IMR-90 (cell line): Measurements from ENCODE around the gene SHROOM1. TPM values are rescaled to one million over a fixed set of nuclear protein-coding genes. Genes with fewer than 3 reads are reported as not detected.

Source experiments
- ATAC-seq: fragments of 200-7000 bp; cut with Tn5 transposase; 2 replicates; pipeline ENCODE4 v1.9.1; 2020; ENCODE audit warnings: low read depth, mild to moderate bottlenecking, moderate library complexity
- BruUV-seq: library from RNA; stranded (reverse); fragments of 400-500 nt; replicated peaks from 2 replicates; lab custom pipeline; 2021; lab: Mats Ljungman, UMichigan
- CTCF ChIA-PET: fragments of 300-600 bp; formaldehyde crosslinking; extraction: SDS; loops from one replicate; lab custom pipeline; 2021; ENCODE audit warnings: antibody characterized with exemption; lab: Yijun Ruan, JAX
- POLR2A ChIA-PET: fragments of 300-600 bp; sonication (Branson Sonifier 250); formaldehyde crosslinking; loops from one replicate; lab custom pipeline; 2022; ENCODE audit warnings: antibody characterized with exemption; ENCODE audit not compliant: unreplicated experiment; lab: Charles Lee
- DNase-seq: peaks from one replicate; pipeline ENCODE4 v3.0.0; 2013
- H2AFZ ChIP-seq: replicated peaks from 2 replicates; pipeline ENCODE3; 2013; ENCODE audit warnings: low read length, mild to moderate bottlenecking; ENCODE audit not compliant: poor library complexity
- H2AK5ac ChIP-seq: 2 replicates; pipeline ENCODE4 v1.6.1; 2013; ENCODE audit warnings: low read depth, low read length, inconsistent platforms
- H2AK9ac ChIP-seq: replicated peaks from 2 replicates; pipeline ENCODE3; 2013; ENCODE audit warnings: mild to moderate bottlenecking, low read depth, low read length, moderate library complexity; ENCODE audit not compliant: poor library complexity
- H2BK120ac ChIP-seq: 2 replicates; pipeline ENCODE4 v1.6.1; 2013; ENCODE audit warnings: low read depth, low read length, inconsistent platforms
- H2BK15ac ChIP-seq: 3 replicates; pipeline ENCODE4 v1.6.1; 2013; ENCODE audit warnings: low read depth, low read length, inconsistent platforms
- H2BK20ac ChIP-seq: 2 replicates; pipeline ENCODE4 v1.6.1; 2013; ENCODE audit warnings: low read depth, mild to moderate bottlenecking, inconsistent platforms, low read length, moderate library complexity
- H2BK5ac ChIP-seq: 2 replicates; pipeline ENCODE4 v1.6.1; 2013; ENCODE audit warnings: mild to moderate bottlenecking, low read depth, low read length, inconsistent platforms; ENCODE audit not compliant: poor library complexity, severe bottlenecking
- H3K14ac ChIP-seq: replicated peaks from 2 replicates; pipeline ENCODE4 v1.6.1; 2013; ENCODE audit warnings: low read depth, low read length, inconsistent platforms
- H3K18ac ChIP-seq: 2 replicates; pipeline ENCODE4 v1.6.1; 2013; ENCODE audit warnings: low read depth, low read length, control low read depth
- H3K23ac ChIP-seq: 2 replicates; pipeline ENCODE4 v1.6.1; 2013; ENCODE audit warnings: low read depth, low read length, inconsistent platforms
- H3K27ac ChIP-seq: 2 replicates; pipeline ENCODE4 v1.5.1; 2013; ENCODE audit warnings: mild to moderate bottlenecking, control low read depth, low read length; ENCODE audit not compliant: insufficient read depth
- H3K27me3 ChIP-seq: 2 replicates; pipeline ENCODE4 v1.6.1; 2013; ENCODE audit warnings: low read length; ENCODE audit not compliant: control insufficient read depth, insufficient read depth
- H3K36me3 ChIP-seq: 2 replicates; pipeline ENCODE4 v1.6.1; 2013; ENCODE audit warnings: low read length, mixed read lengths; ENCODE audit not compliant: control insufficient read depth, insufficient read depth
- H3K4ac ChIP-seq: 2 replicates; pipeline ENCODE4 v1.6.1; 2013; ENCODE audit warnings: low read depth, low read length, inconsistent platforms
- H3K4me1 ChIP-seq: 2 replicates; pipeline ENCODE4 v1.6.1; 2013; ENCODE audit warnings: low read length, mixed read lengths; ENCODE audit not compliant: control insufficient read depth, insufficient read depth
- H3K4me2 ChIP-seq: 2 replicates; pipeline ENCODE4 v1.6.1; 2013; ENCODE audit warnings: low read depth, mild to moderate bottlenecking, control low read depth, low read length, moderate library complexity
- H3K4me3 ChIP-seq: 2 replicates; pipeline ENCODE4 v1.5.1; 2013; ENCODE audit warnings: low read depth, mild to moderate bottlenecking, control low read depth, low read length, moderate library complexity; ENCODE audit not compliant: insufficient read depth
- H3K56ac ChIP-seq: 2 replicates; pipeline ENCODE4 v1.6.1; 2013; ENCODE audit warnings: low read length, inconsistent platforms; ENCODE audit not compliant: insufficient read depth; ENCODE audit errors: extremely low read depth
- H3K79me1 ChIP-seq, 2 experiments: 2 replicates each; pipeline ENCODE4 v1.6.1; 2013; ENCODE audit warnings: low read length in 2 of 2, inconsistent platforms in 1 of 2, low read depth in 1 of 2
- H3K9ac ChIP-seq: 2 replicates; pipeline ENCODE4 v1.6.1; 2013; ENCODE audit warnings: low read depth, low read length, control low read depth
- H3K9me1 ChIP-seq: 2 replicates; pipeline ENCODE4 v1.6.1; 2013; ENCODE audit warnings: low read length, inconsistent platforms; ENCODE audit not compliant: insufficient read depth
- H3K9me3 ChIP-seq: 2 replicates; pipeline ENCODE4 v1.6.1; 2013; ENCODE audit warnings: low read length; ENCODE audit not compliant: control insufficient read depth, insufficient read depth
- H4K20me1 ChIP-seq: 2 replicates; pipeline ENCODE4 v1.6.1; 2013; ENCODE audit warnings: low read length, inconsistent platforms; ENCODE audit not compliant: insufficient read depth
- H4K5ac ChIP-seq: 2 replicates; pipeline ENCODE4 v1.6.1; 2013; ENCODE audit warnings: mild to moderate bottlenecking, low read depth, low read length, control low read depth
- H4K8ac ChIP-seq, 2 experiments: 2 replicates each; pipeline ENCODE4 v1.6.1; 2013; ENCODE audit warnings: low read depth in 2 of 2, low read length in 2 of 2, control low read depth in 1 of 2, inconsistent platforms in 1 of 2
- H4K91ac ChIP-seq: 2 replicates; pipeline ENCODE4 v1.6.1; 2013; ENCODE audit warnings: low read depth, low read length, inconsistent platforms; ENCODE audit not compliant: insufficient read depth
- BHLHE40 ChIP-seq: fragments of 150-350 bp; IDR thresholded peaks from 2 replicates; pipeline ENCODE4 v1.6.1; 2016; ENCODE audit warnings: mild to moderate bottlenecking, low read depth, low read length
- CEBPB ChIP-seq: IDR thresholded peaks from 2 replicates; pipeline ENCODE4 v1.6.1; 2012; ENCODE audit warnings: low read depth, low read length, improper control_type of control experiment
- CHD1 ChIP-seq: IDR thresholded peaks from 2 replicates; pipeline ENCODE4 v1.6.1; 2012; ENCODE audit warnings: low read depth, low read length, improper control_type of control experiment
- FOS ChIP-seq: fragments of 150-350 bp; IDR thresholded peaks from 2 replicates; pipeline ENCODE4 v1.6.1; 2016; ENCODE audit warnings: low read depth, low read length
- MAFK ChIP-seq: IDR thresholded peaks from 2 replicates; pipeline ENCODE4 v1.6.1; 2012; ENCODE audit warnings: low read depth, low read length, improper control_type of control experiment
- MAZ ChIP-seq: IDR thresholded peaks from 2 replicates; pipeline ENCODE4 v1.6.1; 2012; ENCODE audit warnings: low read depth, mild to moderate bottlenecking, low read length, improper control_type of control experiment, moderate library complexity, borderline replicate concordance
- MXI1 ChIP-seq: IDR thresholded peaks from 2 replicates; pipeline ENCODE4 v1.6.1; 2012; ENCODE audit warnings: low read depth, mild to moderate bottlenecking, low read length, moderate library complexity, borderline replicate concordance
- NFE2L2 ChIP-seq: fragments of 150-350 bp; IDR thresholded peaks from 2 replicates; pipeline ENCODE4 v1.6.1; 2016; ENCODE audit warnings: low read depth, mild to moderate bottlenecking, low read length
- POLR2A ChIP-seq: IDR thresholded peaks from 2 replicates; pipeline ENCODE4 v1.6.1; 2012; ENCODE audit warnings: mild to moderate bottlenecking, low read depth, low read length
- RAD21 ChIP-seq: IDR thresholded peaks from 2 replicates; pipeline ENCODE4 v1.6.1; 2012; ENCODE audit warnings: low read length, improper control_type of control experiment
- RCOR1 ChIP-seq: IDR thresholded peaks from 2 replicates; pipeline ENCODE4 v1.6.1; 2012; ENCODE audit warnings: mild to moderate bottlenecking, low read length, improper control_type of control experiment; ENCODE audit not compliant: insufficient replicate concordance
- RFX5 ChIP-seq: IDR thresholded peaks from 2 replicates; pipeline ENCODE4 v1.8.0; 2012; ENCODE audit warnings: low read depth, mild to moderate bottlenecking, low read length, moderate library complexity
- SMC3 ChIP-seq: fragments of 150-350 bp; IDR thresholded peaks from 2 replicates; pipeline ENCODE4 v1.6.1; 2016; ENCODE audit warnings: low read depth, mild to moderate bottlenecking, antibody characterized with exemption, low read length, moderate library complexity
- WGBS, 2 experiments: methylation state at CpG; one replicate each; pipeline versions ENCODE4 v1.1.5 to v1.1.7; 2013; ENCODE audit warnings: missing lambda C conversion rate in 2 of 2; ENCODE audit not compliant: insufficient read length in 1 of 2; ENCODE audit errors: extremely low coverage in 2 of 2; 5-methylcytosine and 5-hydroxymethylcytosine counted together
- dilution Hi-C: fragments of 300-500 bp; cut with HindIII; formaldehyde crosslinking; loops from one replicate; pipeline ENCODE4 v1.14.3; 2018; ENCODE audit warnings: low sequenced_read_pairs; ENCODE audit not compliant: unreplicated experiment
- in situ Hi-C: fragments of 300-500 bp; cut with MboI; formaldehyde crosslinking; loops from 3 replicates; pipeline ENCODE4 v1.14.3; 2019; ENCODE audit warnings: low sequenced_read_pairs, inconsistent platforms, mixed read lengths
- intact Hi-C: fragments of 100-400 bp; cut with micrococcal nuclease; formaldehyde crosslinking; loops from 2 replicates; pipeline ENCODE4 v1.10.0; 2022
- polyA plus RNA-seq, 3 experiments: library from polyadenylated mRNA; depleted of rRNA; stranded (reverse); fragments of >200 nt; gene quantifications; 2 replicates each; pipeline ENCODE4 v1.2.3, GENCODE V29; 2012; ENCODE audit warnings: low replicate concordance in 1 of 3
- total RNA-seq: library from RNA; depleted of rRNA; stranded (reverse); fragments of >200 nt; gene quantifications from 2 replicates; pipeline ENCODE4 v1.2.3, GENCODE V29; 2012
- TF ChIP-seq, protein P1 (sequence below): fragments of 150-350 bp; IDR thresholded peaks from 2 replicates; pipeline ENCODE4 v1.6.1; 2016; ENCODE audit warnings: low read depth, mild to moderate bottlenecking, low read length, moderate library complexity, borderline replicate concordance
- TF ChIP-seq, protein P2 (sequence below): conservative IDR thresholded peaks from 2 replicates; pipeline ENCODE4 v1.5.1; 2012; ENCODE audit warnings: mild to moderate bottlenecking, low read depth, low read length, improper control_type of control experiment
- TF ChIP-seq, protein P3 (sequence below): fragments of 150-350 bp; IDR thresholded peaks from 2 replicates; pipeline ENCODE4 v1.6.1; 2017; ENCODE audit warnings: mild to moderate bottlenecking, antibody characterized with exemption, low read length, low read depth

SHROOM1 gene
- total and polyA plus RNA-seq, 2 of the 4 experiments (the other 2 are of a cell fraction): 1.4 to 6.3 TPM

DNA sequence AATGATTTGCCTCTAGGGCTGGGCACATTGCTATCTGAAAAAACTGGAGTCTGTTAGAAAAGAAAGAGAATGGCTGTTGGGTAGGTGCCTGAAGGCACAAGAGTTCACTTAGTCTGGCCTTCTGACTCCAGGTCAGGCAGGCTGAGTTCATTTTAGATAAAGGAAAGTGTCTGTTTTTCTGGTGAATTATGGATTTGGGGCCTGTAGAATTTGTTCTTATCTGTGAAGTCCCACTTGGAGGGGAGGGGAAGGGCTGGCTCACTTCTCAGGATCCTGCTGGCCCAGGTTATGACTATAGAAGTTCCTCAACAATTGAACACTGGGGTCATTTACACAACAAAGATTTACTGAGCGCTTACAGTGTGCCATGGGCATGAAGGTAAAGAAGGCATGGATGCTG, 41.9 kb downstream of the SHROOM1 start:
- Histone ChIP-seq H3K27me3 (peaks cover 12% of the 10 kb centered on the region), H2BK5ac (no peak overlapping the region), H2AK5ac (no peak overlapping the region), H3K4me3 (no peak overlapping the region), H4K91ac (no peak overlapping the region), H3K9ac (no peak overlapping the region), H2AFZ (no peak overlapping the region), H3K23ac (no peak overlapping the region), H3K14ac (no peak overlapping the region), H3K27ac (no peak overlapping the region), H3K56ac (no peak overlapping the region), H3K9me1 (no peaks in the 10 kb centered on the region), H3K18ac (no peak overlapping the region), H3K4ac (no peak overlapping the region), H2AK9ac (peak overlapping the region; percentile 46), H3K9me3 (no peaks in the 10 kb centered on the region), H4K8ac (no peak overlapping the region), H2BK120ac (no peak overlapping the region), H2BK20ac (no peak overlapping the region), H4K20me1 (no peaks in the 10 kb centered on the region), H3K4me1 (peaks cover 2% of the 10 kb centered on the region; the same call in 1 of the 2 replicates), H4K5ac (no peak overlapping the region), H3K36me3 (no peaks in the 10 kb centered on the region), H3K4me2 (no peak overlapping the region), H2BK15ac (no peak overlapping the region; the same call in 2 of the 3 replicates), H3K79me1 (no peaks in the 10 kb centered on the region)
- intact Hi-C loops (no loop called here), dilution Hi-C loops (no loop called here), in situ Hi-C loops (no loop called here)
- TF ChIP-seq, protein P1, sequence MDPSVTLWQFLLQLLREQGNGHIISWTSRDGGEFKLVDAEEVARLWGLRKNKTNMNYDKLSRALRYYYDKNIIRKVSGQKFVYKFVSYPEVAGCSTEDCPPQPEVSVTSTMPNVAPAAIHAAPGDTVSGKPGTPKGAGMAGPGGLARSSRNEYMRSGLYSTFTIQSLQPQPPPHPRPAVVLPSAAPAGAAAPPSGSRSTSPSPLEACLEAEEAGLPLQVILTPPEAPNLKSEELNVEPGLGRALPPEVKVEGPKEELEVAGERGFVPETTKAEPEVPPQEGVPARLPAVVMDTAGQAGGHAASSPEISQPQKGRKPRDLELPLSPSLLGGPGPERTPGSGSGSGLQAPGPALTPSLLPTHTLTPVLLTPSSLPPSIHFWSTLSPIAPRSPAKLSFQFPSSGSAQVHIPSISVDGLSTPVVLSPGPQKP: no peak
- no peak for TF ChIP-seq RFX5
- TF ChIP-seq MXI1: no peak
- no peak for TF ChIP-seq POLR2A
- TF ChIP-seq, protein P2, sequence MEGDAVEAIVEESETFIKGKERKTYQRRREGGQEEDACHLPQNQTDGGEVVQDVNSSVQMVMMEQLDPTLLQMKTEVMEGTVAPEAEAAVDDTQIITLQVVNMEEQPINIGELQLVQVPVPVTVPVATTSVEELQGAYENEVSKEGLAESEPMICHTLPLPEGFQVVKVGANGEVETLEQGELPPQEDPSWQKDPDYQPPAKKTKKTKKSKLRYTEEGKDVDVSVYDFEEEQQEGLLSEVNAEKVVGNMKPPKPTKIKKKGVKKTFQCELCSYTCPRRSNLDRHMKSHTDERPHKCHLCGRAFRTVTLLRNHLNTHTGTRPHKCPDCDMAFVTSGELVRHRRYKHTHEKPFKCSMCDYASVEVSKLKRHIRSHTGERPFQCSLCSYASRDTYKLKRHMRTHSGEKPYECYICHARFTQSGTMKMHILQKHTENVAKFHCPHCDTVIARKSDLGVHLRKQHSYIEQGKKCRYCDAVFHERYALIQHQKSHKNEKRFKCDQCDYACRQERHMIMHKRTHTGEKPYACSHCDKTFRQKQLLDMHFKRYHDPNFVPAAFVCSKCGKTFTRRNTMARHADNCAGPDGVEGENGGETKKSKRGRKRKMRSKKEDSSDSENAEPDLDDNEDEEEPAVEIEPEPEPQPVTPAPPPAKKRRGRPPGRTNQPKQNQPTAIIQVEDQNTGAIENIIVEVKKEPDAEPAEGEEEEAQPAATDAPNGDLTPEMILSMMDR: no peak
- TF ChIP-seq MAZ: no peak
- TF ChIP-seq SMC3: no peak
- no peak for TF ChIP-seq FOS
- TF ChIP-seq, protein P3, sequence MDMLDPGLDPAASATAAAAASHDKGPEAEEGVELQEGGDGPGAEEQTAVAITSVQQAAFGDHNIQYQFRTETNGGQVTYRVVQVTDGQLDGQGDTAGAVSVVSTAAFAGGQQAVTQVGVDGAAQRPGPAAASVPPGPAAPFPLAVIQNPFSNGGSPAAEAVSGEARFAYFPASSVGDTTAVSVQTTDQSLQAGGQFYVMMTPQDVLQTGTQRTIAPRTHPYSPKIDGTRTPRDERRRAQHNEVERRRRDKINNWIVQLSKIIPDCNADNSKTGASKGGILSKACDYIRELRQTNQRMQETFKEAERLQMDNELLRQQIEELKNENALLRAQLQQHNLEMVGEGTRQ: no peak
- TF ChIP-seq NFE2L2: no peak
- TF ChIP-seq RAD21: no peak
- no peak for TF ChIP-seq CHD1
- TF ChIP-seq BHLHE40: no peak
- no peak for TF ChIP-seq CEBPB
- no peak for TF ChIP-seq MAFK
- TF ChIP-seq RCOR1: no peak
- BruUV-seq: no TSS peak
- ATAC-seq (no peak), DNase-seq (no peak)
- no CpG with 5 or more reads among the region's 1 CpG for WGBS, 2 experiments
- CTCF ChIA-PET: no interaction called here
- POLR2A ChIA-PET: no interaction called here
